Measurements from ENCODE around the gene TGFBR1. TPM values are rescaled to one million over a fixed set of nuclear protein-coding genes. Genes with fewer than 3 reads are reported as not detected.

Gene TGFBR1
- total and polyA plus RNA-seq, 2 donors (not counting 3 experiments of a cell fraction or from before 2014, with no cell fraction given) = 5.8 to 18.6 TPM

DNA sequence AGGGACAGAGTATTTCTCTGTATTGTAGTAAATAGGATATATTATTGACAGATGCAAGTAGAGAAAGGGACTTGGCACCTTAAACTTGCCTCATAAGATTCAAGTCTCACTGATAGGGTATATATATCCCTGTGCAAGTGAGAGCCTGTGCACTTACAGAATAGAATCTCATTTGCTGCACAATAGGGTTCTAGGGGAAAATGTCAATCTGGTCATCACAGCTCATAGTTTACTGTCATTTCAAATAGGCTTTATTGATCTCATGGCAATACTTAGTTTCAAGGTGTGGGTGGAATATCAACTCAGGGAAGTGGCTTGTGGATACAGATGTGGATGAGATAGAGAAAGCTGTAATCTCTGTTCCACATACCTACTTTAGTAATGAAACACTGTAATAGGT, 42.3 kb downstream of the TGFBR1 start:
- no peaks in the 10 kb centered on the region for H4K20me1 ChIP-seq (replicated peaks; ENCODE audit: control insufficient read depth, extremely low read depth, insufficient read depth, low read length)
- no TSS peak for BruUV-seq (replicated peaks)

More for the DNA sequence above, 42.3 kb downstream of the TGFBR1 start:
- FAIRE-seq (no peak), DNase-seq (ENCODE audit: low read depth, low spot score) (no peak)
- dilution Hi-C loops (cut with MboI; ENCODE audit: extremely low pct_ligation_motif_present, low sequenced_read_pairs) = no loop called here
- Histone ChIP-seq H3K36me3 (ENCODE audit: control insufficient read depth in 2 of 2, extremely low read depth in 1 of 2, insufficient read depth in 2 of 2, low read length in 2 of 2) (peaks cover 1 to 6% of the 10 kb centered on the region in 2 experiments), H3K4me2 (ENCODE audit: insufficient read depth, low read length) (no peak overlapping the region), H3K27me3 (ENCODE audit: control insufficient read depth in 2 of 2, insufficient read depth in 2 of 2, low read length in 2 of 2) (no peaks in the 10 kb centered on the region), H3K9ac (replicated peaks; ENCODE audit: extremely low read depth, insufficient read depth, low read length) (no peak overlapping the region), H3K9me3 (replicated peaks; ENCODE audit: control insufficient read depth, insufficient read depth, low read length) (no peaks in the 10 kb centered on the region), H3K4me3 (replicated peaks in 1 of 3; ENCODE audit: insufficient read depth in 1 of 3, low read depth in 1 of 3, low read length in 3 of 3) (no peak overlapping the region), H3K4me1 (ENCODE audit: control insufficient read depth, extremely low read depth, insufficient read depth, low read length) (peaks cover 7% of the 10 kb centered on the region), H2AFZ (ENCODE audit: low read depth, low read length) (no peak overlapping the region), H3K79me2 (ENCODE audit: control insufficient read depth, insufficient read depth, low read length) (no peaks in the 10 kb centered on the region), H3K9me1 (replicated peaks; ENCODE audit: control insufficient read depth, extremely low read depth, insufficient read depth, low read length) (no peaks in the 10 kb centered on the region), H3K27ac (ENCODE audit: insufficient read depth, low read depth, low read length) (no peak overlapping the region)
- intact Hi-C loops (cut with micrococcal nuclease) = no loop called here
- ChIA-PET POLR2A (interaction anchor here (0.9 kb wide), 1 partner anchor 14 kb away, joined by 3 read pairs; no protein-coding TSS in a partner anchor), CTCF (interaction anchor here (1.7 kb wide), 1 partner anchor 299 kb away, joined by 5 read pairs; no protein-coding TSS in a partner anchor)
- TF ChIP-seq MYC (IDR thresholded peaks at IDR 0.05; ENCODE audit: low read depth, low read length) = no peak
- no peak for TF ChIP-seq POLR2AphosphoS5 (IDR thresholded peaks at IDR 0.05; ENCODE audit: insufficient read depth, low read depth, low read length)
- no peak for TF ChIP-seq EZH2 (IDR thresholded peaks at IDR 0.05; ENCODE audit: borderline replicate concordance, low read depth, low read length, severe bottlenecking)
- TF ChIP-seq FOS (IDR thresholded peaks at IDR 0.05; ENCODE audit: borderline replicate concordance, insufficient read depth, low read length) = no peak
- TF ChIP-seq GATA2 (IDR thresholded peaks at IDR 0.05; ENCODE audit: insufficient read depth, insufficient read length, low read depth, low read length) = no peak
- no peak for TF ChIP-seq POLR2A (IDR thresholded peaks at IDR 0.05; ENCODE audit: low read depth, low read length)
- TF ChIP-seq JUN (IDR thresholded peaks at IDR 0.05; ENCODE audit: borderline replicate concordance, insufficient read depth, insufficient read length, low read depth) = no peak
- TF ChIP-seq, protein P1, sequence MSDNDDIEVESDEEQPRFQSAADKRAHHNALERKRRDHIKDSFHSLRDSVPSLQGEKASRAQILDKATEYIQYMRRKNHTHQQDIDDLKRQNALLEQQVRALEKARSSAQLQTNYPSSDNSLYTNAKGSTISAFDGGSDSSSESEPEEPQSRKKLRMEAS (IDR thresholded peaks at IDR 0.05; ENCODE audit: insufficient read depth, insufficient read length) = no peak
- TF ChIP-seq, protein P2, sequence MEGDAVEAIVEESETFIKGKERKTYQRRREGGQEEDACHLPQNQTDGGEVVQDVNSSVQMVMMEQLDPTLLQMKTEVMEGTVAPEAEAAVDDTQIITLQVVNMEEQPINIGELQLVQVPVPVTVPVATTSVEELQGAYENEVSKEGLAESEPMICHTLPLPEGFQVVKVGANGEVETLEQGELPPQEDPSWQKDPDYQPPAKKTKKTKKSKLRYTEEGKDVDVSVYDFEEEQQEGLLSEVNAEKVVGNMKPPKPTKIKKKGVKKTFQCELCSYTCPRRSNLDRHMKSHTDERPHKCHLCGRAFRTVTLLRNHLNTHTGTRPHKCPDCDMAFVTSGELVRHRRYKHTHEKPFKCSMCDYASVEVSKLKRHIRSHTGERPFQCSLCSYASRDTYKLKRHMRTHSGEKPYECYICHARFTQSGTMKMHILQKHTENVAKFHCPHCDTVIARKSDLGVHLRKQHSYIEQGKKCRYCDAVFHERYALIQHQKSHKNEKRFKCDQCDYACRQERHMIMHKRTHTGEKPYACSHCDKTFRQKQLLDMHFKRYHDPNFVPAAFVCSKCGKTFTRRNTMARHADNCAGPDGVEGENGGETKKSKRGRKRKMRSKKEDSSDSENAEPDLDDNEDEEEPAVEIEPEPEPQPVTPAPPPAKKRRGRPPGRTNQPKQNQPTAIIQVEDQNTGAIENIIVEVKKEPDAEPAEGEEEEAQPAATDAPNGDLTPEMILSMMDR (IDR thresholded peaks at IDR 0.05; ENCODE audit: extremely low read depth in 1 of 2, insufficient read depth in 1 of 2, low read depth in 1 of 2, low read length in 2 of 2) = no peak
